GM23338 (cell line): ENCODE measurements around the gene TMED8.

Experiments
- CREB1 ChIP-seq: fragments of 250-450 bp; sonication (Bioruptor Pico); IDR thresholded peaks from 2 replicates; pipeline ENCODE4 v1.5.0; 2020; ENCODE audit warnings: low read depth, mild to moderate bottlenecking, moderate library complexity
- EZH2 ChIP-seq: fragments of 200-600 bp; sonication (generic); IDR thresholded peaks from one replicate; pipeline ENCODE4 v1.8.0; 2017; ENCODE audit warnings: antibody characterized with exemption, mild to moderate bottlenecking, low read depth; ENCODE audit not compliant: unreplicated experiment
- EZH2phosphoT487 ChIP-seq: fragments of 200-600 bp; sonication (generic); IDR thresholded peaks from one replicate; pipeline ENCODE4 v1.8.1; 2018; ENCODE audit warnings: antibody characterized with exemption; ENCODE audit not compliant: unreplicated experiment
- POLR2AphosphoS5 ChIP-seq: IDR thresholded peaks from 2 replicates; pipeline ENCODE4 v1.6.1; 2016; ENCODE audit warnings: antibody characterized with exemption, low read depth
- TF ChIP-seq, protein P1 (sequence below), 2 experiments: fragments of 200-600 bp in 1 of 2; sonication (generic) in 1 of 2; conservative IDR thresholded peaks; 2 replicates each; pipeline versions ENCODE4 v1.5.1 to v1.6.1; 2016 to 2017; ENCODE audit warnings: antibody characterized with exemption in 2 of 2, low read depth in 2 of 2, mild to moderate bottlenecking in 2 of 2, moderate library complexity in 1 of 2
- TF ChIP-seq, protein P2 (sequence below): IDR thresholded peaks from one replicate; pipeline ENCODE4 v1.6.1; 2018; ENCODE audit warnings: antibody characterized with exemption; ENCODE audit not compliant: unreplicated experiment

DNA sequence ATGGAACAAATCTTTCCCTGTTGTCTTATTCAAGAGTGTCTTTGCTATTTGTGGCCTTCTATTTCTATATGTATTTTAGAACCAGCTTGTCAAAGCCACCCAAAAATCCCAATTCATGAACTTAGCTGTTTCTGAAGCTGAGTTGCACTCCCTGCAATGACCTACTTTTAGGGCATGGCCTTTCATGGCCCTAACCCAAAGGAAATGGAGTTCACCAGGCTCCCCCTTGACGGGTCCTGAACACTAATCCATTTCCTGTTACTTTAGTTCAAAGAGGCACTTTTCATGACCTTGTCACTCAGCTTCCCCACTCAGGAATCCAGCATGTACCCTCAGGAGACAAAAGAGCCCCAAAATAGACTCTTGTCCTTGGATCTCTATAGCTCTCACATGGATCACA lies 7.6 kb downstream of the TMED8 start:
- TF ChIP-seq, protein P1, sequence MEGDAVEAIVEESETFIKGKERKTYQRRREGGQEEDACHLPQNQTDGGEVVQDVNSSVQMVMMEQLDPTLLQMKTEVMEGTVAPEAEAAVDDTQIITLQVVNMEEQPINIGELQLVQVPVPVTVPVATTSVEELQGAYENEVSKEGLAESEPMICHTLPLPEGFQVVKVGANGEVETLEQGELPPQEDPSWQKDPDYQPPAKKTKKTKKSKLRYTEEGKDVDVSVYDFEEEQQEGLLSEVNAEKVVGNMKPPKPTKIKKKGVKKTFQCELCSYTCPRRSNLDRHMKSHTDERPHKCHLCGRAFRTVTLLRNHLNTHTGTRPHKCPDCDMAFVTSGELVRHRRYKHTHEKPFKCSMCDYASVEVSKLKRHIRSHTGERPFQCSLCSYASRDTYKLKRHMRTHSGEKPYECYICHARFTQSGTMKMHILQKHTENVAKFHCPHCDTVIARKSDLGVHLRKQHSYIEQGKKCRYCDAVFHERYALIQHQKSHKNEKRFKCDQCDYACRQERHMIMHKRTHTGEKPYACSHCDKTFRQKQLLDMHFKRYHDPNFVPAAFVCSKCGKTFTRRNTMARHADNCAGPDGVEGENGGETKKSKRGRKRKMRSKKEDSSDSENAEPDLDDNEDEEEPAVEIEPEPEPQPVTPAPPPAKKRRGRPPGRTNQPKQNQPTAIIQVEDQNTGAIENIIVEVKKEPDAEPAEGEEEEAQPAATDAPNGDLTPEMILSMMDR (conservative IDR thresholded peaks at IDR 0.05; ENCODE audit: low read depth in 2 of 2) = no peak
- TF ChIP-seq, protein P2, sequence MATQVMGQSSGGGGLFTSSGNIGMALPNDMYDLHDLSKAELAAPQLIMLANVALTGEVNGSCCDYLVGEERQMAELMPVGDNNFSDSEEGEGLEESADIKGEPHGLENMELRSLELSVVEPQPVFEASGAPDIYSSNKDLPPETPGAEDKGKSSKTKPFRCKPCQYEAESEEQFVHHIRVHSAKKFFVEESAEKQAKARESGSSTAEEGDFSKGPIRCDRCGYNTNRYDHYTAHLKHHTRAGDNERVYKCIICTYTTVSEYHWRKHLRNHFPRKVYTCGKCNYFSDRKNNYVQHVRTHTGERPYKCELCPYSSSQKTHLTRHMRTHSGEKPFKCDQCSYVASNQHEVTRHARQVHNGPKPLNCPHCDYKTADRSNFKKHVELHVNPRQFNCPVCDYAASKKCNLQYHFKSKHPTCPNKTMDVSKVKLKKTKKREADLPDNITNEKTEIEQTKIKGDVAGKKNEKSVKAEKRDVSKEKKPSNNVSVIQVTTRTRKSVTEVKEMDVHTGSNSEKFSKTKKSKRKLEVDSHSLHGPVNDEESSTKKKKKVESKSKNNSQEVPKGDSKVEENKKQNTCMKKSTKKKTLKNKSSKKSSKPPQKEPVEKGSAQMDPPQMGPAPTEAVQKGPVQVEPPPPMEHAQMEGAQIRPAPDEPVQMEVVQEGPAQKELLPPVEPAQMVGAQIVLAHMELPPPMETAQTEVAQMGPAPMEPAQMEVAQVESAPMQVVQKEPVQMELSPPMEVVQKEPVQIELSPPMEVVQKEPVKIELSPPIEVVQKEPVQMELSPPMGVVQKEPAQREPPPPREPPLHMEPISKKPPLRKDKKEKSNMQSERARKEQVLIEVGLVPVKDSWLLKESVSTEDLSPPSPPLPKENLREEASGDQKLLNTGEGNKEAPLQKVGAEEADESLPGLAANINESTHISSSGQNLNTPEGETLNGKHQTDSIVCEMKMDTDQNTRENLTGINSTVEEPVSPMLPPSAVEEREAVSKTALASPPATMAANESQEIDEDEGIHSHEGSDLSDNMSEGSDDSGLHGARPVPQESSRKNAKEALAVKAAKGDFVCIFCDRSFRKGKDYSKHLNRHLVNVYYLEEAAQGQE = no peak
- TF ChIP-seq EZH2 (no peak), POLR2AphosphoS5 (no peak), EZH2phosphoT487 (no peak), CREB1 (CRISPR knock-in tag) (no peak)
